BLaER1 treated with 17β-estradiol and CSF1 and Interleukin-3, amounts not matched to agents 10 nM and 100 nM (cell line): Measurements from ENCODE around the gene RLF.
"Not testable (repeated sequence)": the region's sequence is repeated elsewhere in the genome, so short reads cannot be mapped to it uniquely, and the experiment has no call there.

ENCODE experiments used
- H3K27ac ChIP-seq, 11 experiments: shearing (Covaris generic); formaldehyde crosslinking; 2 replicates each; pipeline ENCODE4 v1.8.1; 2022
- H3K27me3 ChIP-seq, 11 experiments: shearing (Covaris generic); formaldehyde crosslinking; 2 replicates each; pipeline ENCODE4 v1.8.1; 2022
- H3K36me3 ChIP-seq, 11 experiments: shearing (Covaris generic); formaldehyde crosslinking; 2 replicates each; pipeline ENCODE4 v1.8.1; 2022
- H3K4me1 ChIP-seq, 10 experiments: shearing (Covaris generic); formaldehyde crosslinking; 2 replicates each; pipeline ENCODE4 v1.8.1; 2022
- H3K4me2 ChIP-seq, 11 experiments: shearing (Covaris generic); formaldehyde crosslinking; 2 replicates each; pipeline ENCODE4 v1.8.1; 2022
- H3K4me3 ChIP-seq, 10 experiments: shearing (Covaris generic); formaldehyde crosslinking; 2 replicates each; pipeline ENCODE4 v1.8.1; 2022
- H3K9ac ChIP-seq, 11 experiments: shearing (Covaris generic); formaldehyde crosslinking; 2 replicates each; pipeline ENCODE4 v1.8.1; 2022
- H3K9me3 ChIP-seq, 11 experiments: shearing (Covaris generic); formaldehyde crosslinking; replicated peaks in 1 of 11; 2 replicates each; pipeline ENCODE4 v1.8.1; 2022
- H4K20me1 ChIP-seq, 11 experiments: shearing (Covaris generic); formaldehyde crosslinking; 2 replicates each; pipeline ENCODE4 v1.8.1; 2022
- Cebpa-rat ChIP-seq, 11 experiments: shearing (Covaris generic); IDR thresholded peaks; 2 replicates each; pipeline ENCODE4 v1.8.1; 2022

The RLF gene

DNA sequence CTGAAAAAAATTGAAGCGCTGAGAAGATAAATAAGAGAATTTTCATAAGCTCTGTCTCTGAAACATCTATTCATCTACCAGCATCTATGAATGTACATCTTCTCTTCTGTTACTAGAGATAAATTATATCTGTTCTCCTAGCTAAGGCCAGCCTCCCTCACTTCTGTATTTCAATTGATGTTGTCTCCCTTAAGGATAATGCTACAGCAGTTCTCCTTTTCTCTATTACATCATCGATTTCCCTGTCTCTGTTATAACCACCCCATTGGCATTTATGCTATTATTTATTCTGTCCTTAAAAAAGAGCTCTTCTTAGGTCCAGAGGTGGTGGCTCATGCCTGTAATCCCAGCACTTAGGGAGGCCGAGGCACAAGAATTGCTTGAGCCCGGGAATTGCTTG is 43.7 kb downstream of the RLF start:
- H3K9ac ChIP-seq, result no peak overlapping the region
- no peak overlapping the region for H3K4me3 ChIP-seq
- no peaks in the 10 kb centered on the region for H3K9me3 ChIP-seq
- peaks cover 88 to 98% (median 94%) of the 10 kb centered on the region in 11 experiments for H3K36me3 ChIP-seq
- TF ChIP-seq Cebpa-rat (IDR thresholded peaks at IDR 0.05), result no peak
- no peak overlapping the region for H3K27ac ChIP-seq
- peaks cover 0 to 95% (median 16%) of the 10 kb centered on the region in 11 experiments; a peak in 17 of 22 replicates for H4K20me1 ChIP-seq
- H3K4me2 ChIP-seq, result no peak overlapping the region
- H3K4me1 ChIP-seq, result peaks cover 0 to 16% (median 0%) of the 10 kb centered on the region in 10 experiments; a peak in 2 of 20 replicates
- H3K27me3 ChIP-seq, result no peaks in the 10 kb centered on the region

DNA sequence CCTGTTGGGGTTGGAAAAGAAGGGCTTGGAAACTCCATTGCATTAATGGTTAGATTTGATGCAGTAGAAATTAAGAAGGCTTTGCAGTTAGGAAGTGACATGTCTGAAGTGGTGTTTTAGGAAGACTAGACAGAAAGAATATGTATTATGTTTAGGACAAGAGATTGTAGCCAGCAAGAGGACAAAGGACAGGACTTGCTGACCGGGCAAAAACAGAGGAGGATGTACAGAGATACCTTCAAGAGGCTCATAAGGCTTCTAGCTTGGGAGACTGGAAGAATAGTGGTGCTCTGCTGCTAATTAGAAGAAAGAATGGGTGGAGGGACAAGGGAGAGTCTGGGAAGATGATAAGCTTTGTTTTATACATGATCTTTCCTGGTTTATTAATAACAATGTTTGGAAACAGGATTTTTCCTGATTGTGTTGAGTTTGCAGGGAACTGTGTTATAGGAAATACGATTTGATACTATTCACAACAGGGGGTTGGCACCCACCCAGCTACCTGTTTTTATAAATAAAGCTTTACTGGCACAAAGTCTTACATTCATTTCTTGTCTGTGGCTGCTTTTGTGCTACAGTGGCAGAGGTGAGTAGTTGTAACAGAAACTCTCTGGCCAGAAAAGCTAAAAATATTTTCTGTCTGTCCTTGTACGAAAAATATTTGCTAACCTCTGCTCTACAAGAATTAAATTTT is 49.5 kb downstream of the RLF start:
- no peak overlapping the region for H3K4me2 ChIP-seq
- no peak overlapping the region for H3K9ac ChIP-seq
- H3K27ac ChIP-seq, result no peak overlapping the region
- no peaks in the 10 kb centered on the region for H3K9me3 ChIP-seq
- H4K20me1 ChIP-seq, result peaks cover 4 to 99% (median 35%) of the 10 kb centered on the region in 11 experiments; a peak in 18 of 22 replicates
- no peak for TF ChIP-seq Cebpa-rat (IDR thresholded peaks at IDR 0.05)
- H3K27me3 ChIP-seq, result no peaks in the 10 kb centered on the region
- peaks cover 94 to 100% (median 99%) of the 10 kb centered on the region in 11 experiments for H3K36me3 ChIP-seq
- 0 out of 20 replicates have a peak, but pooled peaks cover 0 to 4% (median 0%) of the 10 kb centered on the region in 10 experiments for H3K4me1 ChIP-seq
- H3K4me3 ChIP-seq, result no peak overlapping the region

DNA sequence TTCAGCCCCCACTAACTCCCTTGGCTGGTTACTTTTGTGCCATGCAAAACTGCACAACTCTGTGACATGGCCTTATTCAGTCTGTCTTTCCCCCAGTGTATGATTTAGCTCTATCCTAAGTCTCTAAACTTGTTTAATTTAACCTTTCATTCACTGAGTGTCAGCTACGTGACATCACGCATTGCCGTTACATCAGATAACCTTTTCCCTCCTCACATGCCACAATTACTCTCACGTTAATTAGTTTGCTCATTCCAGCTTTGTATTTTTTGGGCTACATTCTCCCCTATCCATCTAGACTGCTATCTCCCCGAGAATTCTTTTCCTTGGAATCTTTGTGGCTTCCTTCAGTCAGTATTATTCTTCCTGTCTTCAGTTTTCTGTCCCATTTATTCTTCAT is 57.1 kb downstream of the RLF start:
- no peak for TF ChIP-seq Cebpa-rat (IDR thresholded peaks at IDR 0.05)
- H3K4me1 ChIP-seq, result no peaks in the 10 kb centered on the region
- no peaks in the 10 kb centered on the region for H3K9me3 ChIP-seq
- H3K27ac ChIP-seq, result no peak overlapping the region
- H3K4me3 ChIP-seq, result no peak overlapping the region
- H3K27me3 ChIP-seq, result no peaks in the 10 kb centered on the region
- H4K20me1 ChIP-seq, result peaks cover 0 to 96% (median 0%) of the 10 kb centered on the region in 11 experiments; a peak in 7 of 22 replicates
- H3K36me3 ChIP-seq, result peaks cover 60 to 98% (median 81%) of the 10 kb centered on the region in 11 experiments
- no peak overlapping the region for H3K4me2 ChIP-seq
- H3K9ac ChIP-seq, result no peak overlapping the region

DNA sequence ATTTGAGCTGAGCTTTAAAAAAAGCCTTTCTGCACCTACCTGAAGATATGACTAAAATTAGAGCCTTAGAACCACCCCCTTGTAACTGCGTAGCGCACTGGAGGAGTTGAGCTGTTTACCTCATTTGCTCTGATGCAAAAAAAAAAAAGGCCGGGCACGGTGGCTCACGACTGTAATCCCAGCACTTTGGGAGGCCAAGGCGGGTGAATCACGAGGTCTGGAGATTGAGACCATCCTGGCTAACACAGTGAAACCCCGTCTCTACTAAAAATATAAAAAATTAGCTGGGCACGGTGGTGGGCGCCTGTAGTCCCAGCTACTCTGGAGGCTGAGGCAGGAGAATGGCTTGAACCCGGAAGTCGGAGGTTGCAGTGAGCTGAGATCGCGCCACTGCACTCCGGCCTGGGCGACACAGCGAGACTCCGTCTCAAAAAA is 60.3 kb downstream of the RLF start:
- H3K4me1 ChIP-seq, H3K4me3 ChIP-seq, H3K27ac ChIP-seq, H3K27me3 ChIP-seq, H3K4me2 ChIP-seq, H3K9ac ChIP-seq, H3K9me3 ChIP-seq: not testable (repeated sequence)
- peaks cover 56 to 100% (median 81%) of the 10 kb centered on the region in 11 experiments for H3K36me3 ChIP-seq
- H4K20me1 ChIP-seq, result peaks cover 0 to 90% (median 0%) of the 10 kb centered on the region in 11 experiments; a peak in 7 of 22 replicates

DNA sequence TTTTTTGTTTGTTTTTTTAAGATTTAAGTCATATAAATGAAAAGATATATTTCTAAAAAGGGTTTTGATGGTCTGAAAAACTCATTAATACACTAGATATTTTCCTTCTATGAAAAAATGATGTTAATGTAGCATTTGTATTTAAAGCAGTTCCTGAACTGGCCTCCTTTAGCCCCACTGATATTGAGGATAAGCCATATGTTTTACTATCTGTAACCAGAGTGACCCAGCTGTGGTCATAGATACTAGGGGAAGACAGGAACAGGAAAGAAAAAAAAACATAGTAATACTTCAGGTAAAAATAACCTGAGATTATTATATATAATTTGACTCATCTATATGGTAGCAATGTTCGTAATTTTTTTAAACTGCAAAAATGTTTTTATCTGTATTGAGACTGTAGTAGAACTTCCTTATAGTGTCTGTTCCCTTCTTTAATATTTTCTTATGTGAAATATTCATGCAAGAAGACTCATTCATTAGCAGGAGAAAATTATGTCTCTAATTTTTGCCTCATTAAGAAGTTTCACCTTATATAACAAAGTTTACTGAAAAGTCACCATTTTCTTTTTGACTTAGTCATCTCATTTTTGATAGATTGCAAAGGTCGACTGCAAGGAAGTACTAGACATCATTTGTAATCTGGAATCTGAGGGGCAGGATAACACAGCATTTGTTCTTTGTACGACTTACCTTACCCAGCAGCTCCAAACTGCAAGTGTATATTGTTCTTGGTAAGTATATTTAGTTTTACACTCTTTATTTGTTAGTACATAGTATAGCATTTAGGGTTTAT is 61.0 kb downstream of the RLF start:
- H3K4me3 ChIP-seq, result no peak overlapping the region
- no peak overlapping the region for H3K27ac ChIP-seq
- peaks cover 56 to 100% (median 81%) of the 10 kb centered on the region in 11 experiments for H3K36me3 ChIP-seq
- no peaks in the 10 kb centered on the region for H3K9me3 ChIP-seq
- no peak overlapping the region for H3K9ac ChIP-seq
- peaks cover 0 to 90% (median 0%) of the 10 kb centered on the region in 11 experiments; a peak in 8 of 22 replicates for H4K20me1 ChIP-seq
- no peaks in the 10 kb centered on the region for H3K27me3 ChIP-seq
- TF ChIP-seq Cebpa-rat (IDR thresholded peaks at IDR 0.05), result no peak
- no peak overlapping the region for H3K4me2 ChIP-seq
- no peaks in the 10 kb centered on the region for H3K4me1 ChIP-seq

DNA sequence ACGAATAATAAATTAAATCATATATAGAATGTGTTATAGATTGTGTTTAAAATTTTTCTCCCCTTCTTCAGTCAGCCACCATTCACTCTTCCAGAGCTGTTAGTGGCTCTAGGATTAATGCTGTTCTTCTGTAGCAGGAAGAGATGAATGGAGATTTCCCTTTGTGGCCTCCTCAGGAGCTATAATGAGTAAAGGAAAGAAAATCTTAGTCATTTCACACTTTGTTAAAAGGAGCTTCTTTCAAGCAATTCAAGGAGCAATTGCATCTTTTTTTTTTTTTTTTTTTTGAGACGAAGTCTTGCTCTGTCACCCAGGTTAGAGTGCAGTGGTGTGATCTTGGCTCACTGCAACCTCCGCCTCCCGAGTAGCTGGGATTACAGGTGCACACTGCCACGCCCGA is 62.9 kb downstream of the RLF start:
- H3K4me2 ChIP-seq, result no peak overlapping the region
- no peak for TF ChIP-seq Cebpa-rat (IDR thresholded peaks at IDR 0.05)
- peaks cover 66 to 100% (median 87%) of the 10 kb centered on the region in 11 experiments for H3K36me3 ChIP-seq
- H3K9me3 ChIP-seq, result no peaks in the 10 kb centered on the region
- H3K9ac ChIP-seq, result no peak overlapping the region
- no peaks in the 10 kb centered on the region for H3K27me3 ChIP-seq
- H4K20me1 ChIP-seq, result peaks cover 0 to 91% (median 5%) of the 10 kb centered on the region in 11 experiments; a peak in 7 of 22 replicates
- H3K27ac ChIP-seq, result no peak overlapping the region
- H3K4me1 ChIP-seq, result no peaks in the 10 kb centered on the region
- no peak overlapping the region for H3K4me3 ChIP-seq

DNA sequence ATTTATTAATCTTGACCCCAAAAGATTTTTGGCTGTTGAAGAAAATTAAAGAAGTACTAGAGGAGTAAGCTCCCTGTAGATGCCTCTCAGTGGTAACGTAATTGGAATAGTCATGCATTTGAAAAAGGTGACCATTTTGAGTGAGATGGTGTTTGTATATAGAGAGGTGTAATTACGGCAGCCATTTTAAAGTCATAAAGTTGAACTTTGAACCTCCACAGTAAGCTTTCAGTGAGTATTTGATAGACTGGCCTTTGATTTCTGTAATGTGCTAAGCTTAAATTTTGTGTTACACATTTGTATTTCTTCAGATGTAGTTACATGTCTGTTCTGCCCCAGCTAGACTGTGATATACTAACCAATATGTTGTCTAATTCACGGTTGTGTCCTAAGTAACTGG is 65.0 kb downstream of the RLF start:
- H3K4me1 ChIP-seq, result no peaks in the 10 kb centered on the region
- H3K4me2 ChIP-seq, result no peak overlapping the region
- H4K20me1 ChIP-seq, result peaks cover 0 to 81% (median 0%) of the 10 kb centered on the region in 11 experiments; a peak in 6 of 22 replicates
- no peak overlapping the region for H3K4me3 ChIP-seq
- H3K27me3 ChIP-seq, result no peaks in the 10 kb centered on the region
- no peak overlapping the region for H3K27ac ChIP-seq
- no peak overlapping the region for H3K9ac ChIP-seq
- no peak for TF ChIP-seq Cebpa-rat (IDR thresholded peaks at IDR 0.05)
- H3K36me3 ChIP-seq, result peaks cover 69 to 100% (median 91%) of the 10 kb centered on the region in 11 experiments
- H3K9me3 ChIP-seq, result no peaks in the 10 kb centered on the region

DNA sequence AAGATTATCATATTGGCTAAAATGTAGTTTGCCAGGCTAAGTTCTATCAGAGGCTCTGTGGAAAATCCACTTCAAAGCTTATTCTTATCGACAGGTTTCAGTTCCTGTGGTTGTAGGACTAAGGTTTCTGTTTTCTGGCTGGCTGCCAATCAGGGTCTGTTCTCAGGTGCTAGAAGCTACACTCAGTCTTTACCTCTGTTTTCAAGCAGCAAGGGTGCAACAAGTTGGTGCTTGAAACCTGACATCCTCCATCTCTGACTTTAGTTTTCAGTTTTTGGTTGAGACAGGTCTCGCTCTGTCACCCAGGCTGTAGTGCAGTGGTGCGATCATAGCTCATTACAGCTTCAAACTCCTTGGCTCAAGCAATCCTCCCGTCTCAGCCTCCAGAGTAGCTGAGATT is 71.3 kb downstream of the RLF start:
- peaks cover 0 to 80% (median 9%) of the 10 kb centered on the region in 11 experiments; a peak in 10 of 22 replicates for H4K20me1 ChIP-seq
- peaks cover 86 to 100% (median 100%) of the 10 kb centered on the region in 11 experiments for H3K36me3 ChIP-seq
- no peaks in the 10 kb centered on the region for H3K4me1 ChIP-seq
- no peak for TF ChIP-seq Cebpa-rat (IDR thresholded peaks at IDR 0.05)
- H3K9me3 ChIP-seq, result no peaks in the 10 kb centered on the region
- H3K4me2 ChIP-seq, result no peak overlapping the region
- no peaks in the 10 kb centered on the region for H3K27me3 ChIP-seq
- H3K9ac ChIP-seq, result no peak overlapping the region
- H3K4me3 ChIP-seq, result no peak overlapping the region
- H3K27ac ChIP-seq, result no peak overlapping the region

DNA sequence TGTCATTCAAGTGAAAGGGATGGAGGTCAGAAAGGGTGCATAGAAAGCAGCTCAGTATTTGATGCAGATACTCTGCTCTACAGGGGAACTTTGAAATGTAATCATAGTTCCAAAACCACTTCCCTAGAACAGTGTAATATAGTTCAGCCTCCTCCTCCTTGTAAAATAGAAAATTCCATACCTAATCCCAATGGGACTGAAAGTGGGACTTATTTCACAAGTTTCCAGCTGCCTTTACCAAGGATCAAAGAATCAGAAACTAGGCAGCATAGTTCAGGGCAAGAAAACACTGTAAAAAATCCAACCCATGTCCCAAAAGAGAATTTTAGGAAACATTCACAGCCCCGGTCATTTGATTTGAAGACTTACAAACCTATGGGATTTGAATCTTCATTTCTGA is 78.4 kb downstream of the RLF start:
- H3K27ac ChIP-seq, result no peak overlapping the region
- H3K36me3 ChIP-seq, result peaks cover 38 to 59% (median 58%) of the 10 kb centered on the region in 11 experiments
- no peak overlapping the region for H3K4me3 ChIP-seq
- H3K27me3 ChIP-seq, result no peaks in the 10 kb centered on the region
- no peak for TF ChIP-seq Cebpa-rat (IDR thresholded peaks at IDR 0.05)
- no peak overlapping the region for H3K9ac ChIP-seq
- H3K4me1 ChIP-seq, result peaks cover 0 to 38% (median 6%) of the 10 kb centered on the region in 10 experiments; a peak in 10 of 20 replicates
- H4K20me1 ChIP-seq, result peaks cover 0 to 58% (median 1%) of the 10 kb centered on the region in 11 experiments; a peak in 8 of 22 replicates
- no peak overlapping the region for H3K4me2 ChIP-seq
- no peaks in the 10 kb centered on the region for H3K9me3 ChIP-seq
